GM23338 (cell line): ENCODE data around the gene ETFA. TPM values are rescaled to one million over a fixed set of nuclear protein-coding genes. Genes with fewer than 3 reads are reported as not detected.

ENCODE experiments used
- ATAC-seq: fragments of 200-7000 bp; cut with Tn5 transposase; 3 replicates; pipeline ENCODE4 v1.9.1; 2020
- DNase-seq: peaks from one replicate; pipeline ENCODE4 v3.0.0-alpha.2; 2015; ENCODE audit warnings: low spot score
- H2AFZ ChIP-seq: fragments of 200-600 bp; sonication (generic); 2 replicates; pipeline ENCODE4 v1.8.0; 2016; ENCODE audit warnings: antibody characterized with exemption, mild to moderate bottlenecking, moderate library complexity
- H3F3A ChIP-seq: fragments of 200-600 bp; sonication (generic); replicated peaks from 2 replicates; pipeline ENCODE4 v1.8.0; 2017; ENCODE audit warnings: antibody characterized with exemption, mixed run types, low read depth
- H3K27ac ChIP-seq: fragments of 200-600 bp; sonication (generic); 2 replicates; pipeline ENCODE4 v1.6.1; 2016; ENCODE audit warnings: low read depth
- H3K27me3 ChIP-seq: fragments of 200-600 bp; sonication (generic); 2 replicates; pipeline ENCODE4 v1.8.0; 2016; ENCODE audit warnings: mild to moderate bottlenecking, mixed run types, moderate library complexity; ENCODE audit not compliant: insufficient read depth
- H3K36me3 ChIP-seq: fragments of 200-600 bp; sonication (generic); 2 replicates; pipeline ENCODE4 v1.8.0; 2016; ENCODE audit warnings: mild to moderate bottlenecking; ENCODE audit not compliant: insufficient read depth
- H3K4me1 ChIP-seq: fragments of 200-600 bp; sonication (generic); 2 replicates; pipeline ENCODE4 v1.8.0; 2016; ENCODE audit warnings: mild to moderate bottlenecking, moderate library complexity; ENCODE audit not compliant: insufficient read depth
- H3K4me2 ChIP-seq: fragments of 200-600 bp; sonication (generic); 2 replicates; pipeline ENCODE4 v1.7.1; 2017; ENCODE audit warnings: mixed run types
- H3K4me3 ChIP-seq: fragments of 200-600 bp; sonication (generic); 2 replicates; pipeline ENCODE4 v1.6.1; 2016; ENCODE audit warnings: mixed run types
- H3K79me2 ChIP-seq: fragments of 200-600 bp; sonication (generic); replicated peaks from 2 replicates; pipeline ENCODE4 v1.8.0; 2017; ENCODE audit warnings: mild to moderate bottlenecking; ENCODE audit not compliant: insufficient read depth
- H3K9me2 ChIP-seq: fragments of 200-600 bp; sonication (generic); 2 replicates; pipeline ENCODE4 v1.8.0; 2017; ENCODE audit not compliant: insufficient read depth
- H4K20me1 ChIP-seq: fragments of 200-600 bp; sonication (generic); replicated peaks from 2 replicates; pipeline ENCODE4 v1.8.0; 2017; ENCODE audit warnings: mild to moderate bottlenecking; ENCODE audit not compliant: insufficient read depth
- H3K27ac Mint-ChIP-seq: 2 replicates; pipeline ENCODE4 v1.8.0; 2020; ENCODE audit warnings: inconsistent platforms, mild to moderate bottlenecking, moderate library complexity, mixed read lengths
- H3K27me3 Mint-ChIP-seq: 3 replicates; pipeline ENCODE4 v1.8.0; 2022; ENCODE audit warnings: low read depth, mild to moderate bottlenecking, moderate library complexity, mixed read lengths, inconsistent platforms; ENCODE audit not compliant: insufficient read depth, poor library complexity
- H3K36me3 Mint-ChIP-seq: 3 replicates; pipeline ENCODE4 v1.8.0; 2021; ENCODE audit warnings: low read depth, mild to moderate bottlenecking, inconsistent platforms, moderate library complexity, mixed read lengths
- H3K4me1 Mint-ChIP-seq: 3 replicates; pipeline ENCODE4 v1.8.0; 2020; ENCODE audit warnings: mild to moderate bottlenecking, inconsistent platforms, mixed read lengths
- H3K4me3 Mint-ChIP-seq: 3 replicates; pipeline ENCODE4 v1.8.0; 2021; ENCODE audit warnings: moderate library complexity, mild to moderate bottlenecking, inconsistent platforms, mixed read lengths
- H3K9me3 Mint-ChIP-seq: 3 replicates; pipeline ENCODE4 v1.8.0; 2020; ENCODE audit warnings: moderate library complexity, mild to moderate bottlenecking, inconsistent platforms, mixed read lengths
- CREB1 ChIP-seq: fragments of 250-450 bp; sonication (Bioruptor Pico); IDR thresholded peaks from 2 replicates; pipeline ENCODE4 v1.5.0; 2020; ENCODE audit warnings: low read depth, mild to moderate bottlenecking, moderate library complexity
- CTCF ChIP-seq, 2 experiments: fragments of 200-600 bp in 1 of 2; sonication (generic) in 1 of 2; conservative IDR thresholded peaks; 2 replicates each; pipeline versions ENCODE4 v1.5.1 to v1.6.1; 2016 to 2017; ENCODE audit warnings: antibody characterized with exemption in 2 of 2, low read depth in 2 of 2, mild to moderate bottlenecking in 2 of 2, moderate library complexity in 1 of 2
- ETS1 ChIP-seq: IDR thresholded peaks from 2 replicates; pipeline ENCODE4 v1.6.1; 2016; ENCODE audit warnings: antibody characterized with exemption
- EZH2 ChIP-seq: fragments of 200-600 bp; sonication (generic); IDR thresholded peaks from one replicate; pipeline ENCODE4 v1.8.0; 2017; ENCODE audit warnings: antibody characterized with exemption, mild to moderate bottlenecking, low read depth; ENCODE audit not compliant: unreplicated experiment
- EZH2phosphoT487 ChIP-seq: fragments of 200-600 bp; sonication (generic); IDR thresholded peaks from one replicate; pipeline ENCODE4 v1.8.1; 2018; ENCODE audit warnings: antibody characterized with exemption; ENCODE audit not compliant: unreplicated experiment
- JUNB ChIP-seq: IDR thresholded peaks from one replicate; pipeline ENCODE4 v1.6.1; 2016; ENCODE audit warnings: antibody characterized with exemption; ENCODE audit not compliant: unreplicated experiment
- NANOG ChIP-seq: IDR thresholded peaks from 2 replicates; pipeline ENCODE4 v1.6.1; 2016; ENCODE audit warnings: antibody characterized with exemption, borderline replicate concordance
- POLR2AphosphoS5 ChIP-seq: IDR thresholded peaks from 2 replicates; pipeline ENCODE4 v1.6.1; 2016; ENCODE audit warnings: antibody characterized with exemption, low read depth
- REST ChIP-seq: IDR thresholded peaks from one replicate; pipeline ENCODE4 v1.6.1; 2018; ENCODE audit warnings: antibody characterized with exemption; ENCODE audit not compliant: unreplicated experiment
- STAT1 ChIP-seq: IDR thresholded peaks from one replicate; pipeline ENCODE4 v1.6.1; 2016; ENCODE audit warnings: antibody characterized with exemption; ENCODE audit not compliant: unreplicated experiment
- ZNF114 ChIP-seq: fragments of 250-450 bp; sonication (Bioruptor Pico); IDR thresholded peaks from 2 replicates; pipeline ENCODE4 v1.5.0; 2020; ENCODE audit warnings: mild to moderate bottlenecking, moderate library complexity
- ZNF331 ChIP-seq: fragments of 250-450 bp; sonication (Bioruptor Pico); IDR thresholded peaks from 2 replicates; pipeline ENCODE4 v1.5.0; 2020; ENCODE audit warnings: low read depth, mild to moderate bottlenecking, moderate library complexity
- ZNF462 ChIP-seq: fragments of 250-450 bp; sonication (Bioruptor Pico); IDR thresholded peaks from 2 replicates; pipeline ENCODE4 v1.5.0; 2020; ENCODE audit warnings: mild to moderate bottlenecking, moderate library complexity
- polyA plus RNA-seq: library from polyadenylated mRNA; unstranded; fragments of >200 nt; fragmentation: Nextera tagmentation; extraction: Ambion mirVana; gene quantifications from 2 replicates; pipeline ENCODE4 v1.2.1, GENCODE V29; 2016
- total RNA-seq: library from RNA; depleted of rRNA; stranded (reverse); fragments of >200 nt; shearing (Covaris generic); gene quantifications from 2 replicates; pipeline ENCODE4 v1.2.3, GENCODE V29; 2014

ETFA gene
- total and polyA plus RNA-seq, 2 experiments from 2014 or later = 52.9 to 69.1 TPM

GRCh38 chr15:76234337-76234889 lies 76.9 kb downstream of the ETFA start (continued):
- no peak for TF ChIP-seq CTCF (conservative IDR thresholded peaks at IDR 0.05; ENCODE audit: low read depth in 2 of 2)

GRCh38 chr15:76233921-76234320 lies 77.3 kb downstream of the ETFA start:
- no peak overlapping the region for H3K4me2 ChIP-seq
- no peaks in the 10 kb centered on the region for H3K36me3 ChIP-seq
- ATAC-seq = no peak
- Mint-ChIP-seq H3K27ac (no peak overlapping the region), H3K36me3 (peaks cover 7% of the 10 kb centered on the region; the same call in 1 of the 3 replicates), H3K27me3 (peaks cover 2% of the 10 kb centered on the region), H3K4me3 (no peak overlapping the region), H3K4me1 (peaks cover 16% of the 10 kb centered on the region), H3K9me3 (no peaks in the 10 kb centered on the region)
- H3K4me3 ChIP-seq = no peak overlapping the region
- H3K9me2 ChIP-seq = no peaks in the 10 kb centered on the region
- no peaks in the 10 kb centered on the region for H3F3A ChIP-seq
- H3K4me1 ChIP-seq = peaks cover 11% of the 10 kb centered on the region
- no peak overlapping the region for H2AFZ ChIP-seq
- H3K79me2 ChIP-seq = no peaks in the 10 kb centered on the region
- no peak for DNase-seq
- H4K20me1 ChIP-seq = no peaks in the 10 kb centered on the region; the same call in 1 of the 2 replicates
- no peaks in the 10 kb centered on the region for H3K27me3 ChIP-seq
- H3K27ac ChIP-seq = no peak overlapping the region
- no peak for TF ChIP-seq ZNF331
- TF ChIP-seq ZNF462 (CRISPR knock-in tag) = no peak
- no peak for TF ChIP-seq EZH2phosphoT487
- no peak for TF ChIP-seq CREB1 (CRISPR knock-in tag)
- no peak for TF ChIP-seq EZH2
- no peak for TF ChIP-seq POLR2AphosphoS5
- TF ChIP-seq ZNF114 = no peak
- no peak for TF ChIP-seq STAT1
- no peak for TF ChIP-seq JUNB
- no peak for TF ChIP-seq ETS1
- no peak for TF ChIP-seq REST
- no peak for TF ChIP-seq NANOG
